Suprapubic skin (tissue), 3 donors: Measurements from ENCODE around the gene HMGCLL1.

Source experiments
- POLR2AphosphoS5 ChIP-seq, 3 donors: sonication (generic); formaldehyde crosslinking; IDR thresholded peaks; one replicate each; pipeline ENCODE4 v1.6.1; 2017; ENCODE audit warnings: antibody characterized with exemption in 3 of 3
- TF ChIP-seq, protein P1 (sequence below), 2 donors: fragments of 200-600 bp in 1 of 2; fragments of 450-650 bp in 1 of 2; sonication (generic) in 1 of 2; IDR thresholded peaks; one replicate each; pipeline ENCODE4 v1.5.1; 2016 to 2019; ENCODE audit warnings: antibody characterized with exemption in 2 of 2, mild to moderate bottlenecking in 1 of 2, moderate library complexity in 1 of 2

DNA sequence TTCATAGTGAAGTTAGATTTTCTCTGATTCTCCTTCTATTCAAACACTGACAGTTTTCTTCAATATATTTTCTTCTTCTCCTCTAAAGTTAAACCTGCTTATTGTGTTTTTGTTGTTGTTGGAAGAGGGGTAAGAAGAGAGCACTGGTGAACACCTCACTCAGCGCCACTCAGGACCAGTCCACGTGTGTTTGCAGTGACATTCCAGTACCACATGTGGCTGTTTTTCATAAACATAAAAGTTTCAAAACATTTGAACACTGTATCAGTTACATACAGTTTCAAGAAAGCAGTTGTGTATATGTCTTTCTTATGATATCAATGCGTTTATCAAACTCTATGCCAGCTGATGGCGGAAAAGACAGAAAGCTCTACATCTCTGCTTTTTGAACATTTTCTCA is 86.7 kb downstream of the HMGCLL1 start:
- TF ChIP-seq, protein P1, sequence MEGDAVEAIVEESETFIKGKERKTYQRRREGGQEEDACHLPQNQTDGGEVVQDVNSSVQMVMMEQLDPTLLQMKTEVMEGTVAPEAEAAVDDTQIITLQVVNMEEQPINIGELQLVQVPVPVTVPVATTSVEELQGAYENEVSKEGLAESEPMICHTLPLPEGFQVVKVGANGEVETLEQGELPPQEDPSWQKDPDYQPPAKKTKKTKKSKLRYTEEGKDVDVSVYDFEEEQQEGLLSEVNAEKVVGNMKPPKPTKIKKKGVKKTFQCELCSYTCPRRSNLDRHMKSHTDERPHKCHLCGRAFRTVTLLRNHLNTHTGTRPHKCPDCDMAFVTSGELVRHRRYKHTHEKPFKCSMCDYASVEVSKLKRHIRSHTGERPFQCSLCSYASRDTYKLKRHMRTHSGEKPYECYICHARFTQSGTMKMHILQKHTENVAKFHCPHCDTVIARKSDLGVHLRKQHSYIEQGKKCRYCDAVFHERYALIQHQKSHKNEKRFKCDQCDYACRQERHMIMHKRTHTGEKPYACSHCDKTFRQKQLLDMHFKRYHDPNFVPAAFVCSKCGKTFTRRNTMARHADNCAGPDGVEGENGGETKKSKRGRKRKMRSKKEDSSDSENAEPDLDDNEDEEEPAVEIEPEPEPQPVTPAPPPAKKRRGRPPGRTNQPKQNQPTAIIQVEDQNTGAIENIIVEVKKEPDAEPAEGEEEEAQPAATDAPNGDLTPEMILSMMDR (IDR thresholded peaks at IDR 0.05): no peak
- TF ChIP-seq POLR2AphosphoS5 (IDR thresholded peaks at IDR 0.05): no peak
